HG03064 (cell line): ENCODE measurements around the gene TOP3B.
"Not testable (repeated sequence)": the region's sequence is repeated elsewhere in the genome, so short reads cannot be mapped to it uniquely, and the experiment has no call there.

ENCODE experiments used
- ATAC-seq: cut with Tn5 transposase; IDR thresholded peaks from one replicate; pipeline ENCODE4 v1.9.1; 2021; ENCODE audit warnings: low read depth; ENCODE audit not compliant: unreplicated experiment

Gene TOP3B

DNA sequence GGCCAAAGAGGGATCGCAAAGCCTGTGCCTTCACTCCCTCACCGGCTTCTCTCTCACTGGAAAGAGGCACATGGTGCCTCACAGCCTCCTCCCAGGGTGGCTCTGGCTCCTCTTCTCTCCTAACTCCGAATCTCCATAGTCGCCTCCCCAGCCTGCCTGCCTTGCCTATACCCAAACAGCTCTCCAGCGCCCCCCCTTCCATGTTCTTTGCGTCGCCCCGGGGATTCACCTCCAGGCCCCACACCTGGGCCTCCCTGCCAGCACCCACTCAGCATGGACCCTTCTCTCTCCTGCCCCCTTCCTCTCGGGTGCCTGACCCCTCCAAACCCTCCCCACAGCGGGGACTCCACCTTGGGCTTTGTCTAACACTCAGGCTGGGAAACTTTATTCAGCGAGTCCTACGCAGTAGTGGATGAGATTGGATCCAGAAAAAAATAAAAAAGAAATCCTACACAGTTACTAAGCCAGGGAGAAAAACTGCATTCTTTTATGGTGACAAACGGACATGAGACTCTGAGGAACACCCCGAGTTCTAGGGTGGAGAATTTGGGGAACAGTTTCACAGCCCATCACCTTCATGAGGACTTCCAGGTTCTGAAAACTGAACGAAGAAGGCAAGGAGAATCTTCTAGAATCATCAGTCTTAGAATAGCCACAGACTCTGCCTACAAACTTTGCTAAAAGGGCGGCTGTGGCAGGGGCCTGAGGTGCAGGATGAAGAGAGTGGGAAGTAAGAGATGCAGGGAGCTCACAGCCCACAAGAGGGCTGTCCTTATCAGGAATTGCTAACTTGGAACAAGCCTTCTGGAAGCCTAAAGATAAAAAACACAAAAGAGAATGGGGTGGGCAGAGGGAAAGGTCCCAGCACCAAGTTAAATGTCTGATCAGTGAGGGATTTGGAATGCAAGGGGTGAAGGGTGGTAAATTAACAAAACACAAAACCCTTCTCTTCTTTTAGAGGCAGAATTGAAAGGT is 35.3 kb downstream of the TOP3B start:
- ATAC-seq, result no peak

DNA sequence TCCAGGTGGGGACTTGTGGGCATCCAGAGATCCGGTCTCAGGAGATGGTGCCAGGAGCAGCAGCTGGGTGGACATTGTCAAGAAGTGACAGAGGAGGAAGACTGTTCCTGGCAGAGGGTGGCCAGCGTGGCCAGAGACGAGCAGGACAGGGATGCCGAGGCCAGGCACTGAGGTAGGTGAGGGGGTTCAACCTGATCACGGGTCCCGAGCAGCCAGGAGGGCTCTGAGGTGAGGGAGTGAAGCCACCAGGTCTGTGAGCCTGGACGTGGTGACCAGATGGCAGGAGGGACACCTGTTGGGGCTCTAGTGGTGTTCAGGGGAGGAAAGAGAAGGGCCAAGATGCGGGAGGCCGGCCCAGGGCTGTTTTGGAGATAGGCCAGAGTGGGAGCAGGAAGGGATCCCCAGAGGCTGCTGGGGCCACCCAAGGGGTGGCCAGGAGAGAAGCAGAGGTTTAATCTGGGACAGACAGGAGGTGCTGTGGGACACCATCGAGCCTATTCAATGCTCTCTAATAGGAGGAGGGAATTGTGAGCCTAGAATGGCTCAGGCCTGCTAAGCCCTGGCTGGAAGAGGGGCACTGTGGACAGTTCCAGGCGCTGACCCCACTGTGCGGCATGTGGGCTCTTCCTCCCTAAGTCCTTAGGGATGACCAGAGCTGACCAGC is 36.2 kb downstream of the TOP3B start:
- ATAC-seq, result no peak

DNA sequence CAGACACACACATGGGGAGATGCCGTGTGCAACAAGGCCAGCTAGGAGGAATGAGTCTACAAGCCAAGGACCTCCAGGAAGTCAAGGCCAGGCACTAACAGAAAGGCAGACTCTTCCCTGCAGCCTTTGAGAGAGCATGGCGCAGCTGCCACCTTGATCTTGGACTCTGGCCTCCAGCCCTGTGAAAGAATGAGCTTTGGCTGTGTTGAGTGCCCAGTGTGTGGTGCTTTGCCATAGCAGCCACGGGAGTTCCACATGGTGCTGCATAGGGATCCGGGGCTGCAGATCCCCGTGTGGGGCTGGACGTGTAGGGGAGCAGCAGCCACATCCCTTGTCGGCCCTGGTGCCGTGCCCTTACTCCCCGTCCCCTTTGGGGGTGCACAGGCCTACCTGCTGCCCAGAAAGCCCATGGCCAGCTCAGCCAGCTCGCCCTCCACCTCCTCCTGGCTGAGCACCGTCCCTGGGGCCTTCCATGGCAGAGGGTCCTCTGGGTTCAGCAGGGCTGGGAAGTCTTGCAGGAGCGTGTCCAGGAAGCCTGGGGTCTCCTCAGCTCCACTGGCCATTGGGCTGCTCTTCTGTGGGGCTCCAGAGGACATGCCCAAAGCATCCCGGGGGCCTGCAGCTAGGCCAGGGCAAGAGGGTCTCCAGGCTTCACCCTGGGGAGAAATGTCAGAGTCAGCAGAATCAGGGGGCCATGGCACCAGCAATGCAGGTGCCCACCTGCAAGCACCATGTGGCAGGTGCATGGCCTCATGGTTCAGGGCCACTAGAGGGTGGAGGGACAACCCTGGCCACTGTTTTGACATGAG is 36.9 kb downstream of the TOP3B start:
- no peak for ATAC-seq

DNA sequence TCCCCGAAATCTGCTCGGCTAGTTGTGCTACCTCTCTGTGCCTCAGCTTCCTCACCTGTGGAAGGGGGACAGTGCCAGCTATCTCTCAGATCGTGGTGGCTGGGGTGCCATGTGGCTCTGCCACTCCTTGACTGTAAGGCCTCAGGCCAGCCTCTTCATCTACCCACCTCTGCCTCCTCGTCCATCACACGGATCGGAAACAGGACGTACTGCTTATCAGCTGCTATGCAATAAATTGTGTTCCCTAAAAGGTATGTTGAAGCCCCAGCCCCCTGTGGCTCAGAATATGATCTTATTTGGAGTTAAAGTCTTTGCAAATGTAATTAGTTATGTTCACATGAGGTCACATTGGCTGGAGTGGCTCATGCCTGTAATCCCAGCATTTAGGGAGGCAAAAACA is 37.7 kb downstream of the TOP3B start:
- no peak for ATAC-seq

DNA sequence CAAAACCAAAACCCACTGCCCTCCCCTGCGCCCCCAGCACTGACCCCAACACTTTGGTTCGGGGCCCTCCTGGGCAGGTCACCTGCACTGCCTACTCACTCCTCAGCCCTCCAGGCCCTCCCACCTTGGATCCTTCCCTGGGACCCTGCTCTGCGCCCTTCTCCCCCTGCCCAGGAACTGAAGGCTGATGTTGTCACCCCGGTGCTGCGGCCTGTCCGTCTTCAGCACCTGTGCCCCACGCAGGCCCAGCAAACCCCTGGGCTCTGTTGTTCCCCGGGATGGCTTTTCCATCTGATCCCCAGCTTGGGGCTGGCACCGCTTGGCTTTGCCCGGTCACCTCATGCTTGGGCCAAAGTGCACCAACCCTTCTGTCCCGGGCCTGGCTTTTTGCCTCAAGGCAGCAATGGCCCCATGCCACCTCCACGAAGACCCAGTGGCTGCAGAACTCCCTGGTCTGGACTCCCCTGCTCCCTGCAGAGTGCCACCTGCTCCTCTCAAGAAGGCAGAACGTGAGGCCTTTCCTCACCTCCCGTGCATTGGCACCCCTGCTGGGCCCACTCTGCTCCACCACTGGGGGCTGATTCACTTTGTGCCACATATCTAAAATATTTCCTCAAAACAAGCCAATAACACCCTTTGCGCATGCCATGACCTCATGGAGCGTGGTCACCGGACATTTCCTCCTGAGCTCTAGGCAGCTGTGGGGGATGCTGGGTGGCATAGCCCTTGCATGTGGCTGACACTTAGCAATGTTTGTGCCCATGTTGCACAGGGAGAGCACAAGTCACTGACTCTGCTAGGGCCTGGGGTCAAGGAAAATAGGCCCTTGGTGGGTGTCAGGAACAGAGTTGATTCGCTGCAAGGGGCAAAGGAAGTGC is 38.8 kb downstream of the TOP3B start:
- no peak for ATAC-seq

DNA sequence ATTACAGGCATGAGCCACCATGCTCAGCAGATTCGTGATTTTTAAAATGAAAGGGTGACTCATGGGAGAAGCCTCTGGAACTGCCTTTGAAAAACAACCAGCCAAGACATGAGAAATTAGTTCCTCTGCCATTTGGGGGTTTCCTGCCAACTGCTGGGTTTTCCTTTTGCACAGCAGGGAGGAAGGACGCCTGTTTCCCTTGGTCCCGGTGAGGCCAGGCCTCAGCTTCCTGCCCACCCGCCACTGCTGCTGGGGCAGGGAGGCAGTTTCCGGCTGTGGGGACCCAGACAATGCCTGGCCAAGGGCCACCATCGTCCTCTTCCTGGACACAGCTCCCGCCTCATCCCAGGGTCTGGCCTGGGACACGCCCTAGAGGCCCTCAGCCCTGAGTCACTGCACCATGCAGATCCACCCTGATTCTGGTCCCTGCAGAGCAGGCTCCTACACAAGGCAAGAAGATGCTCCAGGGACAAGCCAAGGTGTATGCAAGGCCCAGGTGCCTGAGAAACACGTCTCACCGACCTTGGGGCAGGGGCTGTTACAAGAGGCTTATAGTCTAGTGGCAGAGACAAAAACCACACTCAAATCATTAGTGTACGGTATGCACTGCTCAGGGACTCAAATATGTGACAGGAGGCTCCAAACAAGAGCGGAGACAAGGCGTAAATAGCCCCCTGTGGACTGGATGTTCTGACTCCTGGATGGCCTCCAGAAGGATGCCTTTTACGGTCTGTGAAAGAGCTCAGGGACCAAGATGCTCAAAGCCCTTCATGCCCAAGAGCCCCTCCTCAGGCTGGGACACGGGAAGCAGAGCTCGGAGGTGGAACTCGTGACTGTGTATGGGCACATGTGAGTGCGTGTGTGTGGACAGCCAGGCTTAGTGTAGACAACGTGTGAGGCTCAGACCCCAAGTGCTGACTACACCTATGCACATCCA is 39.9 kb downstream of the TOP3B start:
- no peak for ATAC-seq

DNA sequence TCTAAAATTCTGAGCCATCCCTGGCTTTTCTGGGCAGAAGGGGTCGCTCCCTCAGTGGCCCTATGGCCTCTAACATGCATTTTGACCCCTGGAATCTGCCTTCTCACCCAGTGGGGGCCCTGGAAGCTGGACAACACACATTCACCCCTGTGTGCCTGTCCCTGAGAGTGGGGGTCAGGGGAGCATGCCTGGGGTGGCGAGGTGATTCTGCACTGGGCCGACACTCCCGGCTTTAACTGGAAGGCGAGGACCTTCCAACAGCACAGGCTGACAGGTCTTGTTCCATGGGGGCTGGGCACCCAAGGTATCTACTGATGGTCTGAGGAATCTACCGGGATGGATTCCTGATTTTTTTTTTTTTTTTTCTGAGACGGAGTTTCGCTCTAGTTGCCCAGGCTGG is 40.7 kb downstream of the TOP3B start:
- ATAC-seq, result no peak

DNA sequence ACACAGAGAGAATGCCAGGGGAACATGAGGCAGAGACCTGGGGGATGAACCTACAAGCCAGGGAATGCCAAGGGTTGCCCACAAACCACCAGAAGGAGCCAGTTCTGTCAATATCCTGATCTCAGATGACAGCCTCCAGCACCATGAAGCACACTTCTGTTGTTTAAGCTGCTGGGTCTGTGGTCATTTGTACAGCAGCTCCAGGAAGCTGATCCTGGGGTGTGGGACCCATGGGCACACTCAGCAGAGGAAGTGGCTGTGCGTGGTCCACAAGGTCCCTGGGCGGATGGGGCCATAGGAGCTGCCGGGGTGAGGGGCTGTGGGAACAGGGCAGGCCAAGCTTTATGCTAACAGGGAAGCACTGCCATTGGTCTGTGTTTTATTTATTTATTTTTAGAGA is 42.1 kb downstream of the TOP3B start:
- no peak for ATAC-seq

DNA sequence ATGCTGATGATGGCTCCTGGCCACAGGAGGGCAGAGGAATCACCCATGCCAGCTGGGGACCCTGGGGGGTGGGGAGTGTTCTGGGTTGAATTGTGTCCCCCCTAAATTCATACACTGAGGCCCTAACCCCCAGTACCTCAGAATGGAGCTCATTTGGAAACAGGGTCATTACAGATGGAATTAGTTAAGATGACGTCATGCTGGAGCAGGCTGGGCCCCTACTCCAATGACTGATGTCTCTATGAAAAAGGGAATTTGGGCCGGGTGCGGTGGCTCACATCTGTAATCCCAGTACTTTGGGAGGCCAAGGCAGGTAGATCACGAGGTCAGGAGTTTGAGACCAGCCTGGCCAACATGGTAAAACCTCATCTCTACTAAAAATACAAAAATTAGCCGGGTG is 42.7 kb downstream of the TOP3B start:
- ATAC-seq, result not testable (repeated sequence)

DNA sequence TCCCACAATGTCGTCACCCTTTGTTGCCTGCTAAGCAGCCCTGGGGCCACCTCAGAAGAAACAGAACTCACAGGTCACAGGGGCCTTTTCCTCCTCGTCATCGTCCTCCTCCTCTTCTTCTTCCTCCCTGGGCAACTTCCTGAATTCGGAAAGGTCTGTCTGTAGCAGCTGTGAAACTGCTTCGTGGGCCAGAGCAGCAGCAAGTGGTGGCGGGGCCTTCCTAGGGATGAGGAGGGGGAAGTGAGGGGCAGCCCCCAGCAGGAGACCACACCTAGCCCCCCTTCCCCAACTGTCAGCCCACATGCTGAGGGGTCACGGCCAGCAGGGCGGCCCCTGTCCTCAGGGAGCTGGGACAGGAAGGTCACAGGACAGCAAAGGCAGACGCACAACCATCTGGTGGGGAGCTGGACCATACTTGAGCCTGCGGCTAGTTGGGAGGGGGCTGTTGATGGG is 43.1 kb downstream of the TOP3B start:
- ATAC-seq, result no peak

DNA sequence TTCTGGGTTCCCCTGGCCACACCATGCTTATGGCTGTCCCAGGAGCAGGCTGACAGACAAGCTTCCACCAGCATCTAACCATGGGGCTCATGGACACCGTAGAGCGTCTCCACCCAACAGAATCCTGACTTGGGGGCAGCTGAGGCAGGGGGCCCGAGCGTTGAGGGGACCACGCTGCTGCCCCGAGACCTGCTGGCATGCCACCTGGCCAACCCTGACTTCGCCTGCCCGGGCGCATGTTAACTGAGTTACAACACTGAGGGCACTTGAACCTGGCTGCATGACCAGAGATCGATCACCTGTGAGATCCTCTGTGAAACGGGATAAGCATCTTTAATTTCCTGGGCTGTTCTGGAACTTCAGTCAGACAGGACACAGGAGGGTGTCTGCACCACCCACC is 43.7 kb downstream of the TOP3B start:
- no peak for ATAC-seq

DNA sequence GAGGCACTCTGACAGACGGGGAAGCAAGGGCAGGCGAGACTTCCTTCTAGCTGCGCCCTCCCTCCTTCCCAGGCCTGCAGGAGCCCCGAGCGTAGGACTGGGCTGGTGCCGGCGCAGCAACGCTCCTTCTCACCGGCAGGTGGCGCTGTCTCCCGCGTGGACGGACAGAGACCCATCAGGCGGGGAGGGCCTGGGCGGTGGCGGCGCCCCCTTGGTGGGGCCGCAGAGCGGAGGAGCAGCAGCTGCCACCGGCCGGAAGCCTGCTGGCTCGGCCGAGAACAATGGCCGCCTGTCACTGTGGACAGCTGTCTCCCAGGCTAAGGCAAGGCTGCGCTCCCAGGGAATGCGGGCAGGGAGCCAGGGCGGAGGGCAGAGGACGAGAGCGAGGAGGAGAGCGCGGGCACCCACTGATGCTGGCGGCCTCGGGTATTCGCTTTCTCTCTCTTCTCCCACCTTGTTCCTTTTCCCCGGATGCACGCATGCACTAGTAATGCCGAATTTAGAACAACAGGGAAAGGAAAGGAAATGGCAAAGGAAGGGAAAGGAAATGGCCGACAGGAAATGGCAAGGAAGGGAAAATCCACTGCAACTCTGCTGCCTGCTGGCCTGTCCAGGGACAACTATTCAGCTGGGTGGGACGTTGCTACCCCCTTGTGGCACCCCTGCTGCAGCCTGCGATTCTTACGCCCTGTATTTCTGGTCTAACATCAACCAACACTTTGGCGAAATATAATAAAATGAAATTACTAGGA is 44.3 kb downstream of the TOP3B start:
- no peak for ATAC-seq

DNA sequence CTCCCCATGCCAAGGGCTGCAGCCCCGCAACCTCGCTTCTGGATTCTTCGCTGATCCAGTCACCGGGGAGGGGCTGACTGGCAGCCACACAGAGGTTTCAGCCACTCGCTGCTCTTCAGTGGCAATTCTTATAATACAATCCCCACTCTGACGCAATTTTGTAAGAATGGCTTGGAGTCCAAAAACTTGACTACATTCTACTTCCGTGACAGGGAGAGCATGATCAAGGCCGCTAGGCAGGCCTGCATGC is 44.8 kb downstream of the TOP3B start:
- no peak for ATAC-seq

DNA sequence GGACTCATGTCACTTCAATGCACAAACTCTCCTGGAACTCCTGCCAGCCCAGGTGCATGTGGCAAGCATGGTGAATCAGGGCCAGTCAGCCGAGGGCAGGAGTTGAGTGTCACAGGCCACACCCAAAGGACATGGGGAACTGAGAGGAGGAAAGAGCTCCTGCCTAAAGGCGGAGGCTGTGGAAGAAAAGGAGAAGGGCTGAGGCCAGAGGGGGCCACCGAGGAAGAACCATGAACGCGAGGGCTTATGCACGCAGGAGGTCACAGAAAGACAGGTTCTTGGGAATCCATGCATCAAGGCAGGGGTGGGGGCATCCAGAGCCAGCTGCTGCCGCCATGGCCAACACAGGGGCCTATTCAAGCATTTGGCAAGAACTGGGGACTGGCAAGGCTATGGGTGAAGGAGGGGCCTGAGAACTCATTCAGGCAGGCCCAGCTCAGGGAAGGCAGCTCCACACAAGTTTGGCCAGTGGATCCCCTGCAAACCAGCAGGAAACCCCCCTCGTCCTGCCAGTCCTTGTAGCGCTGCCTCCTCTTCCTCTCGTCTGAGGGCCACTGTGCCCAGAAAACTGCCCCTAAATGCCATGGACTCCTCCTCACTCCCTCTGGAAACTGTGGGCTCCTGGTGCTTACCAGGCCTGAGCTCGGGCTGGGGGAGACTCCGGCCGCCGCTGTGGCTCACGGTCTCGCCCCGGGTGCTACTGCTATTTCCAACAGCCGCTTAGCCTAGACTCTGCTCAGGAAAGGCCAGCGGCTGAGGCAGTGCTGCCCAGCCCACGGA is 45.4 kb downstream of the TOP3B start:
- ATAC-seq, result no peak

DNA sequence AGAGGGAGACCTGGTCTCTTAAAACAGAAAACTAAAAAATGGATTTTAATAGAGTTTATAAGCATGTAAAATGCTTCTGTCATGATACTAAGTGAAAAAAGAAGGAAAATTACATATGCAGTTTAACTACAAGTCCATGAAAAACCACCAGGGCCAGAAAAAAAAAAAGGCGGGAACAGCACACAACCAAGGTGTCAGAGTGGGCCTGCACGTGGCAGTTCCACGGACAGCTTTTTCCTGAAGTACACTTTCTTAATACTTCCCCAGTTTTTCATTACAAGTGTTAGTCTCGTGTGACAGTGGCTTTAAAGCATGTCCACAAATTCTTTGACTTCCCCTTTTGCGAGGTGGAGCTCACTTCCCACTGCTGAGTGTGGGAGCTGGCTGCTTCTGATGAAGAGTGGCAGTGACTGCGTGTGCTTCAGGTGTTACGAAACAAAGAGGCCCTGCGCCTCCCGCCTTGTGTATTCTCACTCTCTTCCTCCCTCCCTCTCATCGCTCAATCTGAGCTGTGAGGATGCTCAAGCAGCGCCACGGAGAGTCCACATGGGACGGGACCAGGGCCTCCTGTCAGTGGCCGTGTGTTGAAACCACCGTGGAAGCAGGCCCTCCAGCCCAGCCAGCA is 46.3 kb downstream of the TOP3B start:
- no peak for ATAC-seq

DNA sequence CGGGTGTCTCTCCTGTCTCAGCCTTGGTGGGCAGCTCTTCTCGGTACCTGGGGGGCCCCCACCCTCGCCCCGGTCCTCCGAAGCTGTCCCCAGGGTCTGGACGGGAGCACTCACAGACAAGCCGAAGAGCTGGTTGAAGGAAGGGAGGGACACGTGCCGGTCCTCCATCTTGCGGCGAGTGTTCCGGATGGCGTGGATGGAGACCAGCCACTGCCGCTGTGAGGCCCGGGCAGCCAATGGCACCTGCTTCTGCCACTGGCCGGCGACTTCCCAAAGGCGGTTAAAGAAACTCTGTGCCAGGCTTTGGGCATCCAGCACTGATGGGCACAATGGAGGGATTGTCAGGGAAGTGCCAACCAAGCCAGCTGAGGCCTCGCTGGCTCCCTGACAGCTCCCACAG is 48.7 kb downstream of the TOP3B start:
- ATAC-seq, result no peak

DNA sequence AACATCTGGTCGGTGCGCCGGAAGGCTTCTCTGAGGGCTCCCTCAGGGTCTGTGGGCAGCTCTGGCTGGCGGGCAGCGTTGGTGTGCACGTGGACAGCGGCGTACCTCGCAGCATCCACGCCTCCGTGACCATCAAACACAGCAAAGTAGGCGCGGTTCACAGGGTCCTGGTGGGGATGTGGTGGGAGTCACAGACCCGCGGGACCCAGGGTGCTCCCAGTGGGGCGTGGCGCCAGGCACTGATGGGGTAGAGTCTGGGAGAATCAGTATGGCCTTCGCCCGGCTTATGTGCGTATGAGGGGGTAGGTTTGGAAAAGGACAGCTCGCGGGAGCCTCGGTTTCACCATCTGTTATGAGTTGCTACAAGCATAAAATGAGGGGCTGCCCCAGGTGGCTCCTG is 49.2 kb downstream of the TOP3B start:
- no peak for ATAC-seq
